B cell (primary cell): Measurements from ENCODE around the gene CHST15.

ENCODE experiments used
- CTCF ChIP-seq: fragments of 200-600 bp; IDR thresholded peaks from one replicate; pipeline ENCODE4 v1.8.0; 2022; ENCODE audit warnings: antibody characterized with exemption, mild to moderate bottlenecking
- EZH2 ChIP-seq: IDR thresholded peaks from 2 replicates; pipeline ENCODE4 v1.6.1; 2012; ENCODE audit warnings: borderline replicate concordance, low read depth, mild to moderate bottlenecking, moderate library complexity, low read length; ENCODE audit not compliant: insufficient read depth, poor library complexity, severe bottlenecking

- TF ChIP-seq CTCF (no peak), EZH2 (no peak)
These were observed 6.7 kb upstream of the CHST15 start for GRCh38 chr10:124100124-124100523.
